H7 (cell line): ENCODE measurements around the gene GSTM1. TPM values are rescaled to one million over a fixed set of nuclear protein-coding genes. Genes with fewer than 3 reads are reported as not detected.
"Not testable (repeated sequence)": the region's sequence is repeated elsewhere in the genome, so short reads cannot be mapped to it uniquely, and the experiment has no call there.

Experiments
- DNase-seq: peaks from one replicate; pipeline ENCODE4 v3.0.0; 2012
- H3K27me3 ChIP-seq: 2 replicates; pipeline ENCODE4 v1.6.0; 2011; ENCODE audit warnings: mild to moderate bottlenecking, low read length; ENCODE audit not compliant: control insufficient read depth, insufficient read depth
- H3K36me3 ChIP-seq: replicated peaks from 2 replicates; pipeline ENCODE4 v1.5.1; 2011; ENCODE audit warnings: low read length; ENCODE audit not compliant: control insufficient read depth, insufficient read depth
- H3K4me3 ChIP-seq: 2 replicates; pipeline ENCODE4 v1.5.1; 2011; ENCODE audit warnings: low read depth, mild to moderate bottlenecking, control low read depth, low read length, moderate library complexity; ENCODE audit not compliant: insufficient read depth
- total RNA-seq: library from RNA; depleted of rRNA; stranded (reverse); fragments of >200 nt; shearing (Covaris generic); gene quantifications from 2 replicates; pipeline ENCODE4 v1.2.3, GENCODE V29; 2014

GSTM1 gene
- total RNA-seq, 1 experiment from 2014 or later, result not detected

DNA sequence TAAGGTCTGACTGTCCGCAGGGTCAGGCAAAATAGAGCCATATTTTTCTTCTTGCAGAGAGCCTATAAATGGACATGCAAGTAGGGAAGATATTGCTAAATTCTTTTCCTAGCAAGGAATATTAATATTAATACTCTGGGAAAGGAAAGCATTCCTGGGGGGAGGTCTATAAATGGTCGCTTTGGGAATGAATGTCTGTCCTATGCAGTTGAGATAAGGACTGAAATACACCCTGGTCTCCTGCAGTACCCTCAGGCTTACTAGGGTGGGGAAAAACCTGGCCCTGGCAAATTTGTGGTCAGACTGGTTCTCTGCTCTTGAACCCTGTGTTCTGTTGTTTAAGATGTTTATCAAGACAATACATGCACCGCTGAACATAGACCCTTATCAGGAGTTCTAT is 15.3 kb downstream of the GSTM1 start:
- not testable (repeated sequence) for H3K4me3 ChIP-seq, DNase-seq, H3K36me3 ChIP-seq, H3K27me3 ChIP-seq

DNA sequence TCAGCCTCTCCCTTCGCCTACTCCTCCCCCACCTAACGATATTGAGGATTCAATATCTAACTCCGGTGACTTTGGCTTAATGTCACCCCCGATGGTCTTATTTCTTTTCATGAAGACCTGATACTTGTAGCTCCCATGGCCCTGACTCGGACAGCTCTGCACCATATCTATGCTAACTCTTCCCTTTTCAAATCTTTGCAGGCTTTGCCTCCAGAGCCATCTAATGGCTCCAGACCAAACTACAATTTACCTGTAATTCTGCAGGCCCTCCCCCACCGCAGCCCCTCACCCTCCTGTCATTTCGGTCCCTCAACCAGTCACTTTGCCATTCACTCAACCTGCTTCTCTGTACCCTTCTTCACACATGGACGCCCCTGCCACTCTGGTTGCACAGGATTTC is 16.6 kb downstream of the GSTM1 start:
- no peak overlapping the region for H3K4me3 ChIP-seq
- no peaks in the 10 kb centered on the region for H3K36me3 ChIP-seq
- H3K27me3 ChIP-seq, result no peaks in the 10 kb centered on the region
- peak; percentile 54 for DNase-seq

GRCh38 chr1:109705411-109705810 is 17.8 kb downstream of the GSTM1 start:
- Histone ChIP-seq H3K36me3 (no peaks in the 10 kb centered on the region), H3K4me3 (no peak overlapping the region)
- DNase-seq, result peak; percentile 0

GRCh38 chr1:109708949-109709348 is 21.3 kb downstream of the GSTM1 start:
- not testable (repeated sequence) for H3K36me3 ChIP-seq, H3K4me3 ChIP-seq, H3K27me3 ChIP-seq, DNase-seq

More at GRCh38 chr1:109705411-109705810, 17.8 kb downstream of the GSTM1 start:
- H3K27me3 ChIP-seq, result no peaks in the 10 kb centered on the region

DNA sequence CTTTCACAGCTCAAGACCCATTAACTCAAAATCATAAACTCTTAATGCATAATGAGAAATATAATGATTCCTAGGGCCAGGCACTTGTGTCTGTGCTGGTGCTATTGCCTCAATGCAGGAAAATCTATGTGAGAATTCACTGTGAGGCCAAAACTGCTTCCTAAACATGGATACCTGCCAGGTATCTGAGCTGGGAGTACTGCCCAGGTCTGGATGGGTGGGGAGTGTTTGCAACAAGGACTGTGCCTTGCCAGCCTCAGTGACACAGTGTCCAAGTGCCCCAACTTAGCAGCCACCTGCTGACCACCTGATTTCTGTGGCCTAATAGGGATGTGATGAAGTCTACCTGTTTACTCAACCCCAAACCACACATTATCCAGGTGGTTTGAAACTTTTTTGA is 22.2 kb downstream of the GSTM1 start:
- not testable (repeated sequence) for H3K4me3 ChIP-seq, DNase-seq, H3K27me3 ChIP-seq, H3K36me3 ChIP-seq

- peak; percentile 36 for DNase-seq
- not testable (repeated sequence) for H3K27me3 ChIP-seq, H3K36me3 ChIP-seq, H3K4me3 ChIP-seq
These were observed 24.1 kb downstream of the GSTM1 start, which contains the start of gene GSTM5 for GRCh38 chr1:109711593-109712320. Gene GSTM5 (plus strand): TSS chr1:109712251. CDS start chr1:109712313, 62 bp downstream.

GRCh38 chr1:109712321-109712864 is 24.8 kb downstream of the GSTM1 start:
- no peaks in the 10 kb centered on the region; the same call in 1 of the 2 replicates for H3K27me3 ChIP-seq
- no peak for DNase-seq
- no peak overlapping the region for H3K4me3 ChIP-seq
- H3K36me3 ChIP-seq, result no peaks in the 10 kb centered on the region

- Histone ChIP-seq H3K4me3 (no peak overlapping the region), H3K36me3 (no peaks in the 10 kb centered on the region), H3K27me3 (no peaks in the 10 kb centered on the region; the same call in 1 of the 2 replicates)
- DNase-seq, result peak; percentile 2
These were observed 26.0 kb downstream of the GSTM1 start for GRCh38 chr1:109713636-109714035.

GRCh38 chr1:109714661-109715372 is 27.2 kb downstream of the GSTM1 start:
- DNase-seq, result peak; percentile 2
- no peaks in the 10 kb centered on the region; the same call in 1 of the 2 replicates for H3K27me3 ChIP-seq
- no peak overlapping the region for H3K4me3 ChIP-seq
- H3K36me3 ChIP-seq, result no peaks in the 10 kb centered on the region

- H3K36me3 ChIP-seq, result no peaks in the 10 kb centered on the region
- H3K27me3 ChIP-seq, result no peaks in the 10 kb centered on the region; the same call in 1 of the 2 replicates
- DNase-seq, result peak; percentile 15
- H3K4me3 ChIP-seq, result no peak overlapping the region
These were observed 28.5 kb downstream of the GSTM1 start for GRCh38 chr1:109716121-109716520.

DNA sequence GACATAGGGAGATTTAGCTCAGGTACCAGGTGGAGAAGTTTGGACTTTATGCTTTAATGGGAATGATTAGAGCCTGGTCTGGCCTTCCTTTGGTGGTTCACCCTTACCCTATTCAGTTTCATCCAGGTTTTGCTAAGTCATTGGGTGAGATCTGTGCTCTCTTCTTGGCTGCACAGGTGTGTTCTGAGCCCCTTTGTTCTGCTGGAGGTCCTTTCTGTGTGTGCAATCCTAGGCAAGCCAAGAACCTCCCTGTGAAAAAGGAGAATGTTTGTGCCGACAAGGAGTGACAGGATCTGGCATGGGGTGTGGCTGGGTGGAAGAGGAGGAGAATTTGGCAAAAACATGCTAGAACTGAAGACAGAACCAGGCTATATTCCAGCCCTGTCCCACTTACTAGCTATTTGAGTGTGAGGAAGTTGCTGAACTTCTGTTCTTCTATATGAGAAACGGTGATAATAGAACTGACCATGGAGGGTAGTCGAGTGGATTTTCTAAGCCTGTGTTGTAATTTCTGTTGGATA is 29.0 kb downstream of the GSTM1 start:
- no peak for DNase-seq

GRCh38 chr1:109717729-109718128 is 30.1 kb downstream of the GSTM1 start:
- DNase-seq, result no peak
- no peak overlapping the region for H3K4me3 ChIP-seq

More for the DNA sequence above, 29.0 kb downstream of the GSTM1 start:
- H3K36me3 ChIP-seq, result no peaks in the 10 kb centered on the region
- no peak overlapping the region for H3K4me3 ChIP-seq
- H3K27me3 ChIP-seq, result no peaks in the 10 kb centered on the region; the same call in 1 of the 2 replicates

GRCh38 chr1:109718495-109718894 is 30.9 kb downstream of the GSTM1 start:
- no peaks in the 10 kb centered on the region; the same call in 1 of the 2 replicates for H3K27me3 ChIP-seq
- peak; percentile 54 for DNase-seq
- H3K36me3 ChIP-seq, result no peaks in the 10 kb centered on the region
- no peak overlapping the region for H3K4me3 ChIP-seq

More at GRCh38 chr1:109717729-109718128, 30.1 kb downstream of the GSTM1 start:
- Histone ChIP-seq H3K27me3 (no peaks in the 10 kb centered on the region; the same call in 1 of the 2 replicates), H3K36me3 (no peaks in the 10 kb centered on the region)

GRCh38 chr1:109719337-109719837 is 31.8 kb downstream of the GSTM1 start:
- no peak overlapping the region for H3K4me3 ChIP-seq
- no peaks in the 10 kb centered on the region for H3K36me3 ChIP-seq
- H3K27me3 ChIP-seq, result no peaks in the 10 kb centered on the region; the same call in 1 of the 2 replicates
- no peak for DNase-seq
